ENCODE data around the gene ANGPTL8. TPM values are rescaled to one million over a fixed set of nuclear protein-coding genes. Genes with fewer than 3 reads are reported as not detected.

Gene ANGPTL8
- total and polyA plus RNA-seq, 2 of the 13 experiments (the other 11 are each of a cell fraction or from before 2014, with no cell fraction given): 27.3 to 243 TPM

DNA sequence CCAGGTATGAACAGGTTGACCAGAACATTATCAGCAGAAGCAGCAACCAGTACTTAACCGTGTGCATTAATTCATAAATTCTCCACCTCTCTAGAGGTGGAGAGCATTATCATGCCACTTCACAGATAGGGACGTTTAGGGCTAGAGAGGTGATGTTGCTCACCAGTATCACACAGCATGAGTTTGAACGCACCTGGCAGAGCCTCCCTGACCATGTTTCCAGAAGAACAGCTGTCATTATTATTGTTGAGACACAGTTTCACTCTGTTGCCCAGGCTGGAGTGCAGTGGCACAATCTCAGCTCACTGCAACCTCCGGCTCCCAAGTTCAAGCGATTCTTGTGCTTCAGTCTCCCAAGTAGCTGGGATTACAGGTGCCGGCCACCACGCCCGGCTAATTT lies 48.9 kb upstream of the ANGPTL8 start (continued):
- TF ChIP-seq MEIS1 (CRISPR knock-in tag; IDR thresholded peaks at IDR 0.05; ENCODE audit: borderline replicate concordance): no peak
- TF ChIP-seq ZNF724P (CRISPR knock-in tag; IDR thresholded peaks at IDR 0.05; ENCODE audit: borderline replicate concordance): no peak
- no peak for TF ChIP-seq PTBP1 (IDR thresholded peaks at IDR 0.05; ENCODE audit: low read depth, low read length, poor library complexity, severe bottlenecking)
- no peak for TF ChIP-seq ZNF20 (CRISPR knock-in tag; IDR thresholded peaks at IDR 0.05)

DNA sequence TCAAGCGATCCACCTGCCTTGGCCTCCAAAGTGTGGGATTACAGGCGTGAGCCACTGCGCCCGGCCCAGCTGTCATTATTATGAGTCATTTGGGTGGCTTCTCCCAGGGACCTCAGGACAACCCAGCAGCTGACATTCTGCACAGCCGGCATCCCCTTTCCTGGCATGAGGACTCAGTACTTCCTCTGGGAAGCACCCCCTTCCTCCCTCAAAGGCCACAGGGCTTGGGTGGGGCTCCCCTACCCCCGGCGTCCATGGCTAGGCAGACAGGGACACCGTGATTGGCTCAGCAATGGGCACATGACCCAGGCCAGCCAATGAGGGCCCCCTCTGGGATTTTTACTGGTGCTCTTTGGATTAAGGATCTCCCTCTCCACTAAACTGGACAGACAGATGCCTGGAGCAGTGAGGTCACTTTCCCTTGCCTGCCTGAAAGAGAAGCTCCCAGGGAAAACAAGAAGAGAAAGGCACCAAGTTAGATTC lies 48.1 kb upstream of the ANGPTL8 start:
- WGBS (ENCODE audit: low lambda C conversion rate): 97% methylated on average over 4 of the region's 8 CpGs

More for the DNA sequence above, 48.1 kb upstream of the ANGPTL8 start:
- intact Hi-C loops (cut with micrococcal nuclease; ENCODE audit: unreplicated experiment) (no loop called here), in situ Hi-C loops (cut with HindIII; ENCODE audit: extremely low pct_ligation_motif_present, low pct_unique_long_range_greater_than_20kb) (no loop called here)
- no peak for DNase-seq (ENCODE audit: low spot score)
- Histone ChIP-seq H3K4me2 (ENCODE audit: low read depth, low read length) (no peak overlapping the region), H3K36me3 (replicated peaks in 1 of 2; ENCODE audit: control insufficient read depth in 1 of 2, insufficient read depth in 2 of 2, low read length in 2 of 2) (0 out of 5 replicates have a peak, but pooled peaks cover 0 to 8% of the 10 kb centered on the region in 2 experiments), H3K4me3 (replicated peaks in 1 of 3; ENCODE audit: insufficient read depth in 1 of 3, low read depth in 2 of 3, low read length in 3 of 3) (no peak overlapping the region), H3K27ac (ENCODE audit: extremely low read length, insufficient read depth, low read length) (no peak overlapping the region), H3K9me3 (ENCODE audit: low read length) (no peaks in the 10 kb centered on the region), H3K4me1 (ENCODE audit: insufficient read depth, low read length) (peaks cover 9% of the 10 kb centered on the region), H3K9ac (ENCODE audit: insufficient read depth, low read depth, low read length) (no peak overlapping the region), H3K79me2 (ENCODE audit: insufficient read depth, low read length) (no peaks in the 10 kb centered on the region), H4K20me1 (ENCODE audit: insufficient read depth, low read length) (no peaks in the 10 kb centered on the region), H2AFZ (ENCODE audit: low read length) (no peak overlapping the region), H3K27me3 (ENCODE audit: control insufficient read depth in 1 of 2, insufficient read depth in 2 of 2, low read length in 2 of 2) (no peaks in the 10 kb centered on the region)
- ATAC-seq: peak; percentile 44
- no peak for FAIRE-seq
- BruUV-seq (replicated peaks): no TSS peak
- TF ChIP-seq NFYB (CRISPR knock-in tag; IDR thresholded peaks at IDR 0.05) (peak; percentile 68), ZNF264 (CRISPR knock-in tag; IDR thresholded peaks at IDR 0.05) (no peak), NFYC (CRISPR knock-in tag; IDR thresholded peaks at IDR 0.05) (peak; percentile 77)
- TF ChIP-seq, protein P1, sequence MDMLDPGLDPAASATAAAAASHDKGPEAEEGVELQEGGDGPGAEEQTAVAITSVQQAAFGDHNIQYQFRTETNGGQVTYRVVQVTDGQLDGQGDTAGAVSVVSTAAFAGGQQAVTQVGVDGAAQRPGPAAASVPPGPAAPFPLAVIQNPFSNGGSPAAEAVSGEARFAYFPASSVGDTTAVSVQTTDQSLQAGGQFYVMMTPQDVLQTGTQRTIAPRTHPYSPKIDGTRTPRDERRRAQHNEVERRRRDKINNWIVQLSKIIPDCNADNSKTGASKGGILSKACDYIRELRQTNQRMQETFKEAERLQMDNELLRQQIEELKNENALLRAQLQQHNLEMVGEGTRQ (IDR thresholded peaks at IDR 0.05; ENCODE audit: low read depth, low read length): peak; percentile 41
- TF ChIP-seq, protein P1 (CRISPR knock-in tag; IDR thresholded peaks at IDR 0.05; ENCODE audit: borderline replicate concordance): peak; percentile 82; the same call in 1 of the 2 replicates
- ChIA-PET CTCF (ENCODE audit: low intra/inter-chr PET ratio, low total read pairs) (no interaction called here), POLR2A (no interaction called here)

Data from HepG2 (cell line).